Neural progenitor cell (in vitro differentiated cells): ENCODE data around the gene GSE1. TPM values are rescaled to one million over a fixed set of nuclear protein-coding genes. Genes with fewer than 3 reads are reported as not detected.

Source experiments
- DNase-seq: peaks from one replicate; pipeline ENCODE4 v3.0.0-alpha.2; 2016; ENCODE audit warnings: low spot score
- H2AFZ ChIP-seq: fragments of 200-600 bp; sonication (generic); replicated peaks from 2 replicates; pipeline ENCODE4 v1.6.1; 2016; ENCODE audit warnings: antibody characterized with exemption
- H3F3A ChIP-seq: fragments of 200-600 bp; sonication (generic); 2 replicates; pipeline ENCODE4 v1.6.1; 2016; ENCODE audit warnings: antibody characterized with exemption, low read depth
- H3K27ac ChIP-seq: fragments of 200-600 bp; sonication (generic); 2 replicates; pipeline ENCODE4 v1.5.1; 2016; ENCODE audit warnings: mild to moderate bottlenecking
- H3K27me3 ChIP-seq: fragments of 200-600 bp; sonication (generic); 2 replicates; pipeline ENCODE4 v1.6.1; 2016; ENCODE audit warnings: mild to moderate bottlenecking, moderate library complexity
- H3K36me3 ChIP-seq: fragments of 200-600 bp; sonication (generic); 2 replicates; pipeline ENCODE4 v1.5.1; 2016
- H3K4me1 ChIP-seq: fragments of 200-600 bp; sonication (generic); 2 replicates; pipeline ENCODE4 v1.6.1; 2016; ENCODE audit warnings: mixed run types
- H3K4me2 ChIP-seq: fragments of 200-600 bp; sonication (generic); 2 replicates; pipeline ENCODE4 v1.6.1; 2016
- H3K4me3 ChIP-seq: fragments of 200-600 bp; sonication (generic); 2 replicates; pipeline ENCODE4 v1.5.1; 2016
- H3K79me2 ChIP-seq: fragments of 200-600 bp; sonication (generic); 2 replicates; pipeline ENCODE4 v1.6.1; 2016; ENCODE audit warnings: low read depth
- H3K9ac ChIP-seq: fragments of 200-600 bp; sonication (generic); 2 replicates; pipeline ENCODE4 v1.6.1; 2016
- H3K9me3 ChIP-seq: fragments of 200-600 bp; sonication (generic); 2 replicates; pipeline ENCODE4 v1.5.1; 2016; ENCODE audit warnings: low read depth
- H4K20me1 ChIP-seq: fragments of 200-600 bp; sonication (generic); 2 replicates; pipeline ENCODE4 v1.6.1; 2016; ENCODE audit warnings: low read depth
- H3K27ac Mint-ChIP-seq: 3 replicates; pipeline ENCODE4 v1.8.0; 2021; ENCODE audit warnings: mixed read lengths
- H3K27me3 Mint-ChIP-seq: 2 replicates; pipeline ENCODE4 v1.8.0; 2022; ENCODE audit warnings: low read depth, mild to moderate bottlenecking, inconsistent platforms, moderate library complexity, mixed read lengths; ENCODE audit not compliant: insufficient read depth
- H3K36me3 Mint-ChIP-seq: 3 replicates; pipeline ENCODE4 v1.8.0; 2021; ENCODE audit warnings: mixed read lengths
- H3K4me1 Mint-ChIP-seq: 3 replicates; pipeline ENCODE4 v1.8.0; 2021; ENCODE audit warnings: mixed read lengths
- H3K4me3 Mint-ChIP-seq: 3 replicates; pipeline ENCODE4 v1.8.0; 2021; ENCODE audit warnings: mild to moderate bottlenecking, moderate library complexity, mixed read lengths
- H3K9me3 Mint-ChIP-seq: 3 replicates; pipeline ENCODE4 v1.8.0; 2020; ENCODE audit warnings: mixed read lengths
- CTCF ChIP-seq: fragments of 200-600 bp; sonication (generic); IDR thresholded peaks from 2 replicates; pipeline ENCODE4 v1.5.1; 2017; ENCODE audit warnings: antibody characterized with exemption, mild to moderate bottlenecking
- EZH2 ChIP-seq: fragments of 200-600 bp; sonication (generic); IDR thresholded peaks from 2 replicates; pipeline ENCODE4 v1.6.1; 2017; ENCODE audit warnings: antibody characterized with exemption, mild to moderate bottlenecking, moderate library complexity
- EZH2phosphoT487 ChIP-seq: fragments of 200-600 bp; sonication (generic); IDR thresholded peaks from 2 replicates; pipeline ENCODE4 v1.6.1; 2017; ENCODE audit warnings: antibody characterized with exemption
- total RNA-seq: library from RNA; depleted of rRNA; stranded (reverse); fragments of >200 nt; gene quantifications from 2 replicates; pipeline ENCODE4 v1.2.3, GENCODE V29; 2015; ENCODE audit warnings: low replicate concordance

GSE1 gene
- total RNA-seq, 1 donor from 2014 or later, result 7.7 TPM

- H3K27ac Mint-ChIP-seq, result no peak overlapping the region
These were observed 20.3 kb downstream of the GSE1 start for GRCh38 chr16:85633438-85633743.

GRCh38 chr16:85633888-85634287, 20.8 kb downstream of the GSE1 start:
- H3K27ac Mint-ChIP-seq, result no peak overlapping the region
- Histone ChIP-seq H3K9ac (no peak overlapping the region), H3K9me3 (no peaks in the 10 kb centered on the region), H2AFZ (no peak overlapping the region), H4K20me1 (peaks cover 25% of the 10 kb centered on the region), H3F3A (no peaks in the 10 kb centered on the region), H3K27me3 (no peaks in the 10 kb centered on the region), H3K36me3 (no peaks in the 10 kb centered on the region), H3K27ac (no peak overlapping the region), H3K4me1 (peaks cover 3% of the 10 kb centered on the region), H3K4me3 (no peak overlapping the region), H3K79me2 (peaks cover 86% of the 10 kb centered on the region), H3K4me2 (no peak overlapping the region)
- H3K27me3 Mint-ChIP-seq, result peaks cover 7% of the 10 kb centered on the region
- DNase-seq, result no peak
- no peak overlapping the region for H3K4me3 Mint-ChIP-seq
- H3K4me1 Mint-ChIP-seq, result peaks cover 10% of the 10 kb centered on the region
- H3K9me3 Mint-ChIP-seq, result peaks cover 6% of the 10 kb centered on the region
- H3K36me3 Mint-ChIP-seq, result peaks cover 6% of the 10 kb centered on the region
- TF ChIP-seq EZH2 (no peak), EZH2phosphoT487 (no peak), CTCF (no peak)

More at GRCh38 chr16:85633438-85633743, 20.3 kb downstream of the GSE1 start:
- H3K36me3 Mint-ChIP-seq, result peaks cover 9% of the 10 kb centered on the region
- H3K9me3 Mint-ChIP-seq, result peaks cover 8% of the 10 kb centered on the region
- H3K4me3 Mint-ChIP-seq, result no peak overlapping the region
- Histone ChIP-seq H3K4me3 (no peak overlapping the region), H3K9ac (no peak overlapping the region), H3K4me1 (peaks cover 2% of the 10 kb centered on the region), H3K79me2 (peaks cover 87% of the 10 kb centered on the region), H2AFZ (no peak overlapping the region), H3K9me3 (no peaks in the 10 kb centered on the region), H4K20me1 (peaks cover 23% of the 10 kb centered on the region), H3F3A (no peaks in the 10 kb centered on the region), H3K27me3 (no peaks in the 10 kb centered on the region), H3K36me3 (no peaks in the 10 kb centered on the region), H3K27ac (no peak overlapping the region), H3K4me2 (no peak overlapping the region)
- DNase-seq, result no peak
- TF ChIP-seq EZH2phosphoT487, result no peak
- TF ChIP-seq EZH2, result no peak
- no peak for TF ChIP-seq CTCF
- H3K27me3 Mint-ChIP-seq, result peaks cover 7% of the 10 kb centered on the region
- peaks cover 15% of the 10 kb centered on the region for H3K4me1 Mint-ChIP-seq

GRCh38 chr16:85634747-85635544, 21.8 kb downstream of the GSE1 start:
- no peaks in the 10 kb centered on the region for H3F3A ChIP-seq
- H3K4me2 ChIP-seq, result no peak overlapping the region
- H4K20me1 ChIP-seq, result peaks cover 26% of the 10 kb centered on the region
- Mint-ChIP-seq H3K36me3 (no peaks in the 10 kb centered on the region), H3K9me3 (no peaks in the 10 kb centered on the region), H3K27ac (no peak overlapping the region), H3K27me3 (peaks cover 4% of the 10 kb centered on the region), H3K4me1 (peaks cover 5% of the 10 kb centered on the region), H3K4me3 (no peak overlapping the region)
- H3K9me3 ChIP-seq, result no peaks in the 10 kb centered on the region
- H3K4me3 ChIP-seq, result no peak overlapping the region
- no peaks in the 10 kb centered on the region for H3K27me3 ChIP-seq
- H3K4me1 ChIP-seq, result peaks cover 3% of the 10 kb centered on the region
- no peak overlapping the region for H3K9ac ChIP-seq
- no peaks in the 10 kb centered on the region for H3K36me3 ChIP-seq
- no peak for TF ChIP-seq EZH2phosphoT487
- peak; percentile 54 for TF ChIP-seq CTCF
- no peak overlapping the region for H2AFZ ChIP-seq
- DNase-seq, result no peak
- peaks cover 82% of the 10 kb centered on the region for H3K79me2 ChIP-seq
- H3K27ac ChIP-seq, result no peak overlapping the region
